Activated T-helper 17 cell treated with anti-CD3 and anti-CD28 coated beads, Interleukin-2, amount 50 U/mL, for 72 hours (primary cell): Measurements from ENCODE around the gene SOS2. TPM values are rescaled to one million over a fixed set of nuclear protein-coding genes. Genes with fewer than 3 reads are reported as not detected.

Experiments used
- ATAC-seq: fragments of 150-1000 bp; cut with Tn5 transposase; replicated peaks from 2 replicates; pipeline ENCODE4 v1.10.0; 2021; ENCODE audit warnings: mild to moderate bottlenecking, moderate library complexity
- H3K27ac Mint-ChIP-seq: one replicate; pipeline ENCODE4 v1.8.0; 2022; ENCODE audit warnings: mixed read lengths
- H3K27me3 Mint-ChIP-seq: one replicate; pipeline ENCODE4 v1.8.0; 2022; ENCODE audit warnings: mixed read lengths
- H3K36me3 Mint-ChIP-seq: one replicate; pipeline ENCODE4 v1.8.0; 2022; ENCODE audit warnings: low read depth, mild to moderate bottlenecking, mixed read lengths
- H3K4me1 Mint-ChIP-seq: one replicate; pipeline ENCODE4 v1.8.0; 2022; ENCODE audit warnings: mixed read lengths
- H3K4me3 Mint-ChIP-seq: one replicate; pipeline ENCODE4 v1.8.0; 2022; ENCODE audit warnings: mild to moderate bottlenecking, mixed read lengths
- H3K9me3 Mint-ChIP-seq: one replicate; pipeline ENCODE4 v1.8.0; 2022; ENCODE audit warnings: mixed read lengths
- total RNA-seq, 2 donors: library from RNA; stranded (reverse); gene quantifications; one replicate each; pipeline ENCODE4 v1.2.3, GENCODE V29; 2022

The SOS2 gene
- 10 to 100 TPM; 16.4 to 37.6 TPM for total RNA-seq

GRCh38 chr14:50231475-50232275, at the start of gene SOS2:
Gene SOS2 (minus strand): TSS chr14:50231578. CDS start chr14:50231283, 295 bp downstream.
- Mint-ChIP-seq H3K4me3 (peak within 1 kb of the TSS; percentile 91), H3K4me1 (peaks cover 29% of the 10 kb centered on the region), H3K36me3 (peaks cover 19% of the 10 kb centered on the region), H3K27ac (peak within 1 kb of the TSS; percentile 89), H3K27me3 (no peaks in the 10 kb centered on the region), H3K9me3 (no peaks in the 10 kb centered on the region)
- peak; percentile 76 for ATAC-seq

GRCh38 chr14:50272498-50272897, 41.1 kb upstream of the SOS2 start:
- Mint-ChIP-seq H3K9me3 (no peaks in the 10 kb centered on the region), H3K4me3 (no peak overlapping the region), H3K27me3 (no peaks in the 10 kb centered on the region), H3K36me3 (no peaks in the 10 kb centered on the region), H3K4me1 (no peaks in the 10 kb centered on the region), H3K27ac (no peak overlapping the region)
- ATAC-seq: no peak

GRCh38 chr14:50270932-50271331, 39.6 kb upstream of the SOS2 start:
- no peak for ATAC-seq
- H3K27ac Mint-ChIP-seq: no peak overlapping the region
- no peaks in the 10 kb centered on the region for H3K9me3 Mint-ChIP-seq
- H3K4me1 Mint-ChIP-seq: no peaks in the 10 kb centered on the region
- no peaks in the 10 kb centered on the region for H3K27me3 Mint-ChIP-seq
- no peaks in the 10 kb centered on the region for H3K36me3 Mint-ChIP-seq
- no peak overlapping the region for H3K4me3 Mint-ChIP-seq

GRCh38 chr14:50265029-50265428, 33.7 kb upstream of the SOS2 start:
- ATAC-seq: no peak
- H3K36me3 Mint-ChIP-seq: peaks cover 11% of the 10 kb centered on the region
- no peaks in the 10 kb centered on the region for H3K9me3 Mint-ChIP-seq

GRCh38 chr14:50263321-50263720, 31.9 kb upstream of the SOS2 start:
- Mint-ChIP-seq H3K4me3 (no peak overlapping the region), H3K9me3 (no peaks in the 10 kb centered on the region), H3K27ac (no peak overlapping the region), H3K36me3 (peaks cover 11% of the 10 kb centered on the region), H3K27me3 (no peaks in the 10 kb centered on the region), H3K4me1 (no peaks in the 10 kb centered on the region)
- no peak for ATAC-seq

More at GRCh38 chr14:50265029-50265428, 33.7 kb upstream of the SOS2 start:
- H3K4me3 Mint-ChIP-seq: no peak overlapping the region
- no peaks in the 10 kb centered on the region for H3K4me1 Mint-ChIP-seq
- H3K27ac Mint-ChIP-seq: no peak overlapping the region
- no peaks in the 10 kb centered on the region for H3K27me3 Mint-ChIP-seq

GRCh38 chr14:50262865-50263264, 31.5 kb upstream of the SOS2 start:
- Mint-ChIP-seq H3K36me3 (peaks cover 11% of the 10 kb centered on the region), H3K4me3 (no peak overlapping the region), H3K27ac (no peak overlapping the region), H3K27me3 (no peaks in the 10 kb centered on the region), H3K9me3 (no peaks in the 10 kb centered on the region), H3K4me1 (no peaks in the 10 kb centered on the region)
- ATAC-seq: no peak

- H3K4me3 Mint-ChIP-seq: no peak overlapping the region
- H3K27me3 Mint-ChIP-seq: no peaks in the 10 kb centered on the region
- ATAC-seq: peak; percentile 70
- peak overlapping the region; percentile 11 for H3K27ac Mint-ChIP-seq
- H3K36me3 Mint-ChIP-seq: peaks cover 11% of the 10 kb centered on the region
- H3K9me3 Mint-ChIP-seq: no peaks in the 10 kb centered on the region
- no peaks in the 10 kb centered on the region for H3K4me1 Mint-ChIP-seq
Measured at GRCh38 chr14:50260511-50260910, 29.1 kb upstream of the SOS2 start.

DNA sequence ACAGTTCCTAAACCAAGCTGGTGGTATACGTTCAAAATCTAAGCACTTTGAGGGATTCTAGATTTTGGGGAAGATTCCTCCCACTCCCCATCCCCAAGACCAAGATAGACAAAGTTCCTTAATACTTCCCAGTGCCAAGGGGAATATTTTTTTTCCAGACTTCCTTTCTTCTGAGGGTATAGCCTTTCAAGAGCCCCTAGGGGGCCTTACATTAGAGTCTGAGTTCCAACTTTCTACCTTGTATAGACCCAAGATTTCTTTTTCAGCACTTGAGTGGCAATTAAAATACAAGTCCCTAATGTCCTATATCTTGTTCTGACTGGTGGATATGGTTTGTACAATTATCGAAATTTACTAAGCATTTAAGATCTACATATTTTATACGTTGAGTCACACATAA, 28.7 kb upstream of the SOS2 start:
- Mint-ChIP-seq H3K27ac (peak overlapping the region; percentile 11), H3K9me3 (no peaks in the 10 kb centered on the region), H3K4me1 (no peaks in the 10 kb centered on the region), H3K27me3 (no peaks in the 10 kb centered on the region), H3K4me3 (no peak overlapping the region), H3K36me3 (peaks cover 11% of the 10 kb centered on the region)
- no peak for ATAC-seq

GRCh38 chr14:50257732-50258131, 26.4 kb upstream of the SOS2 start:
- Mint-ChIP-seq H3K27me3 (no peaks in the 10 kb centered on the region), H3K4me1 (no peaks in the 10 kb centered on the region), H3K36me3 (peaks cover 12% of the 10 kb centered on the region), H3K9me3 (no peaks in the 10 kb centered on the region), H3K27ac (peak overlapping the region; percentile 9), H3K4me3 (no peak overlapping the region)
- ATAC-seq: no peak

DNA sequence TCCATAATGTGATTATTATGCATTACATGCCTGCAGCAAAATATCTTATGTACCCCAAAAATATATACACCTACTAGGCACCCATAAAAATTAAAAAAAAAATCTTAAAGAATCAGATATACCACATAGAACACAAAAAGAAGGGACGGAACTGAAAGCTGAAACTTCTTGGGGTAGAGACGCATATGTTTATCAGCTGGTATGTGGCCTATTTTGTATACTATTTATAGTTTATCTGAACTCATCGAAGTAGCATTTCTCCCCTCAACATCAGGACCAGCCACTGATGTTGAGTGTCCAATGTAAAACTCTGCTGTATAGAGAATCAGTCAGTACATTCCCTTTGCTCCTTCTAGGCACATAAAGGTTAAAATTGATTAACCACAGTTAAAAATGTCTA, 22.9 kb upstream of the SOS2 start:
- Mint-ChIP-seq H3K4me1 (no peaks in the 10 kb centered on the region), H3K9me3 (no peaks in the 10 kb centered on the region), H3K36me3 (peaks cover 20% of the 10 kb centered on the region), H3K4me3 (no peak overlapping the region), H3K27me3 (no peaks in the 10 kb centered on the region), H3K27ac (no peak overlapping the region)
- no peak for ATAC-seq

- no peak for ATAC-seq
- H3K27ac Mint-ChIP-seq: no peak overlapping the region
- H3K4me1 Mint-ChIP-seq: no peaks in the 10 kb centered on the region
- no peak overlapping the region for H3K4me3 Mint-ChIP-seq
- H3K36me3 Mint-ChIP-seq: peaks cover 27% of the 10 kb centered on the region
- no peaks in the 10 kb centered on the region for H3K9me3 Mint-ChIP-seq
- no peaks in the 10 kb centered on the region for H3K27me3 Mint-ChIP-seq
Measured at GRCh38 chr14:50249136-50249775, 17.9 kb upstream of the SOS2 start.

DNA sequence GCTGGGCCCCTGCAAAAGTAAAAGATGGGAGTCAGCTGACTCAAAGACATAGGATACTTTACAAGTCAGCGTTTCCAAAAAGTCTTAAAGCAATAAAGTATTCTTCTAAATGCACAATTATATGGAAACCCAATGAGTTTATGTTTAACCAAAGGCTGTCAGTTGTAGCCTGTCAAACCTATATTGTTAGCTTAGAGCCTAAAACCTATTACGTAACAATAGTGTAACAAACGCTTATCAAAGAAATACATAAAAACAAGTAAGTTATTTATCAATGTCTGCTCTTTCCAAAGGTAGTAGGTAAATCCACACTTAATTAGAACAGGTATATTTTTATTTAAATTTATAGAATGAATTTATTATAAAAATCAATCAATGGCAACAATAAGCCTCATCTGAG, 15.9 kb upstream of the SOS2 start:
- Mint-ChIP-seq H3K27ac (no peak overlapping the region), H3K9me3 (no peaks in the 10 kb centered on the region), H3K27me3 (no peaks in the 10 kb centered on the region), H3K4me1 (no peaks in the 10 kb centered on the region), H3K36me3 (peaks cover 14% of the 10 kb centered on the region), H3K4me3 (no peak overlapping the region)
- no peak for ATAC-seq

DNA sequence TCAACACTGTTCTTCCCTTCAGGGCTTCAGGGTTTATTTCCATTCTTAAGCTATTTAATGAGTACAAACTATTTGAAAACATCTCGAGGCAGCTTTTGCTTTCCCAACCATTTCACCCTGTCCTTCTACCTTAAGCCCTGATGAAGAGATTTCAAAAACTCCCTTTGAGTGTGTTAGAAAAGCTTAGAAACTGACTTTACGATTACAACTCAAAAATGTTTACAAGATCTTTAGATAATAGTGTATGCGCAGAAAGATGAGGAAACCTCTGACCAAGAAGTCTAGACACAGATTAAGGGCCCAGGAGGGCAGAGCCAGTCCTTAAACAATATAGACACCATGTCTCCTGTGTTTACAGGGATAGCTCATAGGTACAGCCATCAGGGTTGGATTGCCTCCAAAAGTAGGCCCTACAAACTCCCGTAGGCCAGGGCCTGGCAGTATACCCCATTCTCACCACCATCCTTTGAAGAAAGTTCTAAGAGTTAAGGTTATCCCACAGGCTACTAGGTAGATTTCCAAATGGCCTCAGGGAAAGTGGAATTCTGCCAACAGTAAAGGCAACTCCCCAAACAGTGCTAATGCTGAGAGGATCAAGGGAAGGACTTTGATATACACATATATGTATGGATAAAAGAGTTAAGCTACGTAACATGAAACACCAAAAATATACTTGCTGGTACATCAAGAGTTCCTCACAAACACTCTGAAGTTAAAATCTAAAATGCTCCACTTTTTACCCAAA, 11.4 kb upstream of the SOS2 start:
- Mint-ChIP-seq H3K27ac (no peak overlapping the region), H3K27me3 (no peaks in the 10 kb centered on the region), H3K4me1 (no peaks in the 10 kb centered on the region), H3K9me3 (no peaks in the 10 kb centered on the region), H3K36me3 (peaks cover 7% of the 10 kb centered on the region), H3K4me3 (no peak overlapping the region)
- no peak for ATAC-seq

- peaks cover 7% of the 10 kb centered on the region for H3K36me3 Mint-ChIP-seq
- H3K9me3 Mint-ChIP-seq: no peaks in the 10 kb centered on the region
- H3K4me1 Mint-ChIP-seq: no peaks in the 10 kb centered on the region
- H3K4me3 Mint-ChIP-seq: no peak overlapping the region
- no peaks in the 10 kb centered on the region for H3K27me3 Mint-ChIP-seq
- no peak for ATAC-seq
- no peak overlapping the region for H3K27ac Mint-ChIP-seq
Measured at GRCh38 chr14:50242096-50242495, 10.7 kb upstream of the SOS2 start.

GRCh38 chr14:50237427-50237826, 6.0 kb upstream of the SOS2 start:
- H3K27ac Mint-ChIP-seq: no peak overlapping the region
- H3K27me3 Mint-ChIP-seq: no peaks in the 10 kb centered on the region

More at GRCh38 chr14:50237427-50237826, 6.0 kb upstream of the SOS2 start:
- H3K9me3 Mint-ChIP-seq: no peaks in the 10 kb centered on the region
- H3K4me3 Mint-ChIP-seq: no peak overlapping the region
- ATAC-seq: no peak
- H3K36me3 Mint-ChIP-seq: peaks cover 7% of the 10 kb centered on the region
- peaks cover 14% of the 10 kb centered on the region for H3K4me1 Mint-ChIP-seq
